ENCODE measurements around the gene COL27A1. TPM values are rescaled to one million over a fixed set of nuclear protein-coding genes. Genes with fewer than 3 reads are reported as not detected.
"Not testable (repeated sequence)": the region's sequence is repeated elsewhere in the genome, so short reads cannot be mapped to it uniquely, and the experiment has no call there.

Gene COL27A1
- total RNA-seq, 1 experiment from 2014 or later = 2.8 TPM

GRCh38 chr9:114122136-114123027 lies 33.0 kb upstream of the COL27A1 start:
- DNase-seq (ENCODE audit: extremely low read depth, low read depth) = no peak

GRCh38 chr9:114123031-114123977 lies 32.0 kb upstream of the COL27A1 start:
- no peak for DNase-seq (ENCODE audit: extremely low read depth, low read depth)

GRCh38 chr9:114124138-114124537 lies 31.2 kb upstream of the COL27A1 start:
- no peak for DNase-seq (ENCODE audit: extremely low read depth, low read depth)

- no peak for DNase-seq (ENCODE audit: extremely low read depth, low read depth)
Observed at GRCh38 chr9:114124666-114125475, 30.5 kb upstream of the COL27A1 start.

DNA sequence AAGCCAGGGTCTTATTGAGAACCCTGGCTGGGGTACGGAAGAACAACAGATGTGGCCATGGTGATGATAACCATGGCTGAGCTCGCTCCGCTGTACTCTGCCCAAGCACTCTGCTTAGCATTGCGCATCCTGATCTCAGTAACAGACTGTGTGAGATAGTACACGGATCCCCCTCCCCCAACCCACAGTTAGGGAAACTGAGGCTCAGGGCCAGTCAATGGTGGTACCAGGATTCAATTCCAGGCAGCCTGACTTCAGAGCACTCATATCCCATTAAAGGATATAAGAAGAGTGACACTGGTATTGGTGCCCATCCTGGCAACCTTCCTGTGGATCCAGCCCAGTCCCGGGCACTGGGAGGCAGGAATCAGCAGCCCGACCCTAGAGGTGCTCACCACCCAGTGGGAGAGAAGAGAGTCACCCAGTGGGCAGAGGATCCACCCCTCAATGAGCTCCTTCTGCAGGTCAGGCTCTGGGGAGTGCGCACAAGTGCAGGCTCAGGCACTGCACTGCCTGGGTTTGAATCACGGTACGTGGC lies 29.8 kb upstream of the COL27A1 start:
- no peak for DNase-seq (ENCODE audit: extremely low read depth, low read depth)

- no peak for DNase-seq (ENCODE audit: extremely low read depth, low read depth)
Observed at GRCh38 chr9:114126247-114127060, 28.9 kb upstream of the COL27A1 start.

- DNase-seq (ENCODE audit: extremely low read depth, low read depth) = not testable (repeated sequence)
Observed at GRCh38 chr9:114128759-114129158, 26.6 kb upstream of the COL27A1 start.

GRCh38 chr9:114130141-114130540 lies 25.2 kb upstream of the COL27A1 start:
- no peak for DNase-seq (ENCODE audit: extremely low read depth, low read depth)

DNA sequence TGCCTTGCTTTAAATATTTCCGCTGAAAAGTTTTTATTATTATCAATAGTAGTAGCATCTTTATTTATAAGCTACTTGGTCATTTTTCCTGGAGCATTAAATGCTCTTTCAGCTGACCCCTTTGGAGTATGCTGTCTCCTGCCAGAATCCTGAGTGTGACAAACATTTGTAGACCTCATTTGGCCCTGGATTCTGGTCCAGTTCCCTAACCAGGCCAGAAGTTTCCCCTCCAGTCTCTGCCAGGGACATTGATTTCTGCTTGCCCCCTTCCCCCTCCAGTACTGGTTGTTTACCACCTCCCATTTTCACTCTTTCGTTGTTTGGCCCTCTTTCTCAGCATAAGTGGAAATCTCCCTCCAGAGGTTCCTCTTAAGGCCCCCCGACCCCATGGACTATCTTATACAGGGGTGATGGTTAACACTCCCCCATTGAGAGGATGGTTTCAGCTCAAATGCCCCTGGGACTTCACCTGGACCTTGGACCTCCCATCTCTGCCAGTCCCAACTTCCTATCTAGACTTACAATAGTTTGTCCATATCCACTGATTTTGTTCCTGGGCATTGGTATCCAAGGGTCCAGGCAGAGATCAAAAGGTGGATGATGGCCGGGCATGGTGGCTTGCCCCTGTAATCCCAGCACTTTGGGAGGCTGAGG lies 24.6 kb upstream of the COL27A1 start:
- no peak for DNase-seq (ENCODE audit: extremely low read depth, low read depth)

DNA sequence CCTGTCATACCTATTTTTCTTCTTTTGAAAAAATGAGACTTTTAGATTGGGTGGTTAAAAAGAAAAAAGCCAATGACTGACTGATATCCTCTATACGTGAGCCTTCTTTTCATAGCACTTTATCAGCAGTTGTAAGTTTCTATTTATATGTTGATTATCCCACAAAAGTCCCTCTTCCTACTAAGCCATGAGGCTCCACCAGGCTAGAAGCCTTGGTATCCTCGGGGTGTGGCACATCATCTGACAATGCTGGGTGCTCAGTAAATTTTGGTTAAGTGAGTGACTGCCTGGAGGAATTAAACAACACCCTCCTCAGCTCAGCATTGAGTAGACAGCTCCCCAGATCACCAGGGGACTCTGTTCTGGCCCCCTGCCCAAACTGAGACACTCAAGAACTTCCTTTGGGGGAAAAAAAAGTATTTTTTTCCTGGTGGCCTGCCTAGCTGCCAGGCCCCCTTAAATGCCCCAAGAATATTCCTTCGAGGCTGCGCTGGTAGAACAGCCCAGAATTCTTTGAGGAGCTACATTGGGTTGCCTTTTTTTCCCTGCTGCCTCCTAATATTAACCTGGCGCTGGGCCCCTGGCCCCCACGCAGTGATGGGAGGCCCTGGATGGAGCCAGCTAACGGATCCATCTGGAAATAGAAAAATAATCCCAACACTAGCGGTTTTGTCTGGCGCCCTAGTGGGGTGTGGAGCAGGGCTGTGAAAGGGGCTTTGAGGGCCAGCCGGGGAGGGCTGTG lies 23.4 kb upstream of the COL27A1 start:
- DNase-seq (ENCODE audit: extremely low read depth, low read depth) = no peak

DNA sequence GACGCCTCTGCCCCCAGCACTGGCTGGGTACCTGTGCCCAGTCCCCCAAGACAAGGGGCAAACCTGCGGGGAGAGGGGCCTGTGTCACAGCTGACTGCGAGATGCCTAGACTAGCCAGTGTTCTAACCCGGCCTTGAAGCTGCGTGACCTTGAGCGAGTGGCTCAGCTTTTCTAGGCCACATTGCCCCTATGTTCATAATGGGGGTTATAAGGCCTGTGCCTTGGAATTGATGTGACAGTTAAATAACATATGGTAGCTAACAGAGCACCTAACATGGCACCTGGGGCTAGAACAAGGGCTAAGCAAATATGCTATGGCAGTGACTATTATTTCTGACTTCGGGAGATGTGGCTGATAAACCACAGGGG lies 22.8 kb upstream of the COL27A1 start:
- DNase-seq (ENCODE audit: extremely low read depth, low read depth) = no peak

DNA sequence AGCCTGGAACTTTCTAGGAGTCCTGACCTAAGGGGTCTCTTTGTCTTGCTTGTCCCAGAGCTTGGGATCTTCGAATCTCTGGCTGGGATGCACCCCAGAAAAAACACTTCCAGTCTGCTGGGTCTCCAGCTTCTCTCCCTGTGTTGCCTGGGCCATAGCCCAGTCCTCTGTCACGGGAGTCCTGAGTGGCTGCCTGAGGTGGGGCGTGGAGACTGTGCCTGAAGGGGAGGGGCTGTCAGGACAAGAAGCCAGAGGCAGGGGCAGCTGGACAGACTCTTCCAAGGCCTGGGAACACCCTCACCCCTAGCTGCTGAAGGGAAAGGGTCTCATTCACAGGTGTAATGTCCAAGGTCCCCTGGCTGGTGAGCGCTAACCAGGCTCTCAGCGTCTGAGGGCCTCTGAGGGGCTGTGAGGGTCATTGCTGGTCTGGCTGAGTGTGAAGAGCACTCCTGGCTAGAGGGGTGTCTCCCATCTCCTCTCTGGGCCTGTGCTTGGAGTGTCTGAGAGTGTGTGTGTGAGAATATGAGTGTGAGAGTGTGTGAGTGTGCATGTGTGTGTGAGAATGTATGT lies 20.4 kb upstream of the COL27A1 start:
- DNase-seq (ENCODE audit: extremely low read depth, low read depth) = no peak

DNA sequence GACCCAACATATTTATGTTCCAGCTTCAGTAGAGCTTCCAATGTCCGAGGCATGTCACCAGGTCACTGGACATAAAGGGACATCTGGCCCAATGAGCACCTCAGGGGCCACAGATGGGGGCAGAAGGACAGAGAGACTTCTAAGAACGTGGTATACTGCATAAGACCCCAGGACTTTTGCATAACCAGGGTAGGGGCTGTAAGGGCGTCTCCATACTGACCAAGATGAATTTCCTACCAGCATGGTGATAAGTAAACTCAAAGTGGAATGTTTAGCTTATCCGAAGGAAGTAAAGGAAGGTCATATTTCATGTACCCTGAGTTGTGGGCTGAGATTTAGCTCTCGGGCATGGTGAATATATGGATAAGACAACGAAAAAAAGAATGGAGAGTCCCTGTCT lies 17.5 kb upstream of the COL27A1 start:
- DNase-seq (ENCODE audit: extremely low read depth, low read depth) = no peak

GRCh38 chr9:114138552-114138971 lies 16.8 kb upstream of the COL27A1 start:
- no peak for DNase-seq (ENCODE audit: extremely low read depth, low read depth)

GRCh38 chr9:114139071-114139470 lies 16.3 kb upstream of the COL27A1 start:
- no peak for DNase-seq (ENCODE audit: extremely low read depth, low read depth)

GRCh38 chr9:114140401-114140800 lies 14.9 kb upstream of the COL27A1 start:
- DNase-seq (ENCODE audit: extremely low read depth, low read depth) = no peak

GRCh38 chr9:114140850-114141249 lies 14.5 kb upstream of the COL27A1 start:
- no peak for DNase-seq (ENCODE audit: extremely low read depth, low read depth)
